HEK293 (cell line): Measurements from ENCODE around the gene STON2.

Experiments used
- CTCF ChIA-PET: fragments of 350-600 bp; formaldehyde crosslinking; extraction: SDS; loops from one replicate; lab custom pipeline; 2021; ENCODE audit warnings: antibody characterized with exemption; lab: Yijun Ruan, JAX
- POLR2A ChIA-PET: fragments of 300-600 bp; formaldehyde crosslinking; extraction: SDS; loops from one replicate; lab custom pipeline; 2020; ENCODE audit warnings: antibody characterized with exemption, inconsistent platforms; lab: Yijun Ruan, JAX
- H3K27ac ChIP-seq: fragments of 200-500 bp; sonication (Bioruptor generic); 2 replicates; pipeline ENCODE4 v1.5.1; 2014; ENCODE audit warnings: low read depth, low read length, control low read depth, inconsistent platforms; ENCODE audit errors: extremely low read depth
- H3K36me3 ChIP-seq, 2 experiments: fragments of 200-500 bp in 1 of 2; sonication (Bioruptor generic) in 1 of 2; 1 replicate in 1 of 2; 2 replicates in 1 of 2; pipeline ENCODE4 v1.5.1; 2014 to 2017; ENCODE audit warnings: inconsistent platforms in 2 of 2, low read length in 2 of 2; ENCODE audit not compliant: control insufficient read depth in 2 of 2, insufficient read depth in 1 of 2
- H3K4me1 ChIP-seq: fragments of 200-500 bp; sonication (Bioruptor generic); 2 replicates; pipeline ENCODE4 v1.5.1; 2014; ENCODE audit warnings: mild to moderate bottlenecking, low read length, inconsistent platforms; ENCODE audit not compliant: control insufficient read depth, insufficient read depth
- H3K4me3 ChIP-seq: 2 replicates; pipeline ENCODE4 v1.5.1; 2011; ENCODE audit warnings: low read depth, mild to moderate bottlenecking, control low read depth, low read length, moderate library complexity
- H3K9me3 ChIP-seq: fragments of 200-500 bp; sonication (Bioruptor generic); 2 replicates; pipeline ENCODE4 v1.5.1; 2014; ENCODE audit warnings: low read depth, low read length, inconsistent platforms; ENCODE audit not compliant: control insufficient read depth, insufficient read depth
- EGR2 ChIP-seq: fragments of 450-650 bp; formaldehyde crosslinking; IDR thresholded peaks from 2 replicates; pipeline ENCODE4 v1.5.1; 2016; ENCODE audit warnings: low read depth, missing biosample characterization, missing genetic modification characterization
- GLIS1 ChIP-seq: fragments of 450-650 bp; formaldehyde crosslinking; IDR thresholded peaks from 2 replicates; pipeline ENCODE4 v1.5.1; 2016; ENCODE audit warnings: missing biosample characterization, missing genetic modification characterization
- PRDM1 ChIP-seq: fragments of 450-650 bp; formaldehyde crosslinking; IDR thresholded peaks from 2 replicates; pipeline ENCODE4; 2016; ENCODE audit warnings: missing biosample characterization, missing genetic modification characterization
- SETDB1 ChIP-seq: IDR thresholded peaks from one replicate; pipeline ENCODE4 v1.6.1; 2017; ENCODE audit warnings: mild to moderate bottlenecking, low read length, moderate library complexity, mixed read lengths; ENCODE audit not compliant: insufficient read length
- SP7 ChIP-seq: fragments of 450-650 bp; formaldehyde crosslinking; IDR thresholded peaks from 2 replicates; pipeline ENCODE4 v1.5.1; 2016; ENCODE audit warnings: missing biosample characterization, missing genetic modification characterization
- ZFHX2 ChIP-seq: fragments of 450-650 bp; formaldehyde crosslinking; conservative IDR thresholded peaks from 2 replicates; pipeline ENCODE4 v1.5.1; 2016; ENCODE audit warnings: missing biosample characterization, missing genetic modification characterization
- ZFP41 ChIP-seq: fragments of 450-650 bp; formaldehyde crosslinking; IDR thresholded peaks from 2 replicates; pipeline ENCODE4 v1.5.1; 2016; ENCODE audit warnings: missing biosample characterization, missing genetic modification characterization, borderline replicate concordance
- ZNF112 ChIP-seq: fragments of 450-650 bp; formaldehyde crosslinking; IDR thresholded peaks from 2 replicates; pipeline ENCODE4 v1.5.0; 2017; ENCODE audit warnings: missing biosample characterization, missing genetic modification characterization
- ZNF114 ChIP-seq: fragments of 450-650 bp; formaldehyde crosslinking; IDR thresholded peaks from 2 replicates; pipeline ENCODE4 v1.5.0; 2017; ENCODE audit warnings: missing biosample characterization, missing genetic modification characterization
- ZNF146 ChIP-seq: fragments of 450-650 bp; formaldehyde crosslinking; IDR thresholded peaks from 2 replicates; pipeline ENCODE4 v1.5.1; 2016; ENCODE audit warnings: missing biosample characterization, missing genetic modification characterization
- ZNF155 ChIP-seq: fragments of 450-650 bp; formaldehyde crosslinking; IDR thresholded peaks from 2 replicates; pipeline ENCODE4 v1.5.1; 2016; ENCODE audit warnings: missing biosample characterization, missing genetic modification characterization
- ZNF248 ChIP-seq: fragments of 450-650 bp; formaldehyde crosslinking; IDR thresholded peaks from 2 replicates; pipeline ENCODE4 v1.5.1; 2017; ENCODE audit warnings: missing biosample characterization, missing genetic modification characterization
- ZNF302 ChIP-seq: fragments of 450-650 bp; formaldehyde crosslinking; IDR thresholded peaks from 2 replicates; pipeline ENCODE4 v1.5.1; 2016; ENCODE audit warnings: missing biosample characterization, missing genetic modification characterization, low read depth
- ZNF394 ChIP-seq: fragments of 450-650 bp; formaldehyde crosslinking; IDR thresholded peaks from 2 replicates; pipeline ENCODE4 v1.5.1; 2016; ENCODE audit warnings: missing biosample characterization, missing genetic modification characterization, mild to moderate bottlenecking, moderate library complexity, borderline replicate concordance
- ZNF529 ChIP-seq: fragments of 450-650 bp; formaldehyde crosslinking; IDR thresholded peaks from 2 replicates; pipeline ENCODE4 v1.5.1; 2017; ENCODE audit warnings: missing genetic modification characterization, missing biosample characterization; ENCODE audit not compliant: insufficient replicate concordance
- ZNF561 ChIP-seq: fragments of 450-650 bp; IDR thresholded peaks from 2 replicates; pipeline ENCODE4 v1.5.1; 2018; ENCODE audit warnings: missing biosample characterization, missing genetic modification characterization, borderline replicate concordance
- ZNF596 ChIP-seq: fragments of 450-650 bp; IDR thresholded peaks from 2 replicates; pipeline ENCODE4 v1.5.0; 2018; ENCODE audit warnings: missing biosample characterization, mild to moderate bottlenecking, missing genetic modification characterization, moderate library complexity
- TF ChIP-seq, protein P1 (sequence below): sonication (generic); formaldehyde crosslinking; IDR thresholded peaks from 2 replicates; pipeline ENCODE4 v1.8.1; 2022; ENCODE audit warnings: mild to moderate bottlenecking, moderate library complexity, missing genetic modification reagents
- TF ChIP-seq, protein P2 (sequence below): fragments of 450-650 bp; formaldehyde crosslinking; IDR thresholded peaks from 2 replicates; pipeline ENCODE4 v1.5.1; 2017; ENCODE audit warnings: missing biosample characterization, missing genetic modification characterization
- TF ChIP-seq, protein P3 (sequence below): fragments of 450-650 bp; formaldehyde crosslinking; IDR thresholded peaks from 2 replicates; pipeline ENCODE4 v1.5.1; 2017; ENCODE audit warnings: missing biosample characterization, missing genetic modification characterization
- TF ChIP-seq, protein P4 (sequence below): fragments of 450-650 bp; formaldehyde crosslinking; IDR thresholded peaks from 2 replicates; pipeline ENCODE4 v1.5.1; 2016; ENCODE audit warnings: missing biosample characterization, missing genetic modification characterization, borderline replicate concordance
- TF ChIP-seq, protein P5 (sequence below): fragments of 450-650 bp; IDR thresholded peaks from 2 replicates; pipeline ENCODE4 v1.5.1; 2018; ENCODE audit warnings: missing biosample characterization, mild to moderate bottlenecking, missing genetic modification characterization

Gene STON2

DNA sequence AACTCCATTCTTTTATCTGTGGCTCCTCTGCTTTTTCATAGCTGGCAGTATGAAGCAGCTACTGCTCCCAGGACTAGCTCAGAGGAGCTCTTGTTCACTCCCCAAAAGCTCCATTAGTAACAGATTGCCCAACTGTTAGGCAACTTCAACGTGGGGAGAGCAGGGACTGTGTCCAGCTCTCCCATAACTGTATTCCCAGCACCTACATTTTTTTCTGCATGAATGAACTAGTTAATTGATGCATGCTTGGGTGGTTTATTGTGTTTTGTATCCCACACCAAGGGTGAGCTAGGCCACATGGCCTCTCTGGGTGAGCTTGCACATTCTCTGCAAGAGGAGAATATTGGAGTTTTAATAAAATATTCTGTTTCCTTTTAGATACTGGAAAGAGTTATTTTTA lies 15.2 kb downstream of the STON2 start:
- no peaks in the 10 kb centered on the region for H3K36me3 ChIP-seq
- no peaks in the 10 kb centered on the region for H3K9me3 ChIP-seq
- no peak overlapping the region for H3K4me3 ChIP-seq
- ChIA-PET POLR2A (no interaction called here), CTCF (no interaction called here)
- TF ChIP-seq ZNF155 (no peak), ZNF394 (no peak), GLIS1 (tag by site-specific recombination) (peak; percentile 51; the same call in 1 of the 2 replicates), EGR2 (tag by site-specific recombination) (0 out of 2 replicates have a peak, but pooled peaks have one; percentile 28), ZNF302 (tag by site-specific recombination) (no peak), ZNF561 (no peak), ZNF146 (tag by site-specific recombination) (no peak), SP7 (tag by site-specific recombination) (0 out of 2 replicates have a peak, but pooled peaks have one; percentile 16), ZNF529 (no peak), ZFHX2 (tag by site-specific recombination) (peak; percentile 42; the same call in 1 of the 2 replicates), ZNF112 (no peak), SETDB1 (no peak), PRDM1 (tag by site-specific recombination) (no peak), ZNF248 (tag by site-specific recombination) (no peak), ZFP41 (tag by site-specific recombination) (no peak), ZNF114 (no peak), ZNF596 (no peak)
- TF ChIP-seq, protein P1, sequence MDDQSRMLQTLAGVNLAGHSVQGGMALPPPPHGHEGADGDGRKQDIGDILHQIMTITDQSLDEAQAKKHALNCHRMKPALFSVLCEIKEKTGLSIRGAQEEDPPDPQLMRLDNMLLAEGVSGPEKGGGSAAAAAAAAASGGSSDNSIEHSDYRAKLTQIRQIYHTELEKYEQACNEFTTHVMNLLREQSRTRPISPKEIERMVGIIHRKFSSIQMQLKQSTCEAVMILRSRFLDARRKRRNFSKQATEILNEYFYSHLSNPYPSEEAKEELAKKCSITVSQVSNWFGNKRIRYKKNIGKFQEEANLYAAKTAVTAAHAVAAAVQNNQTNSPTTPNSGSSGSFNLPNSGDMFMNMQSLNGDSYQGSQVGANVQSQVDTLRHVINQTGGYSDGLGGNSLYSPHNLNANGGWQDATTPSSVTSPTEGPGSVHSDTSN (CRISPR knock-in tag) = no peak
- TF ChIP-seq, protein P2, sequence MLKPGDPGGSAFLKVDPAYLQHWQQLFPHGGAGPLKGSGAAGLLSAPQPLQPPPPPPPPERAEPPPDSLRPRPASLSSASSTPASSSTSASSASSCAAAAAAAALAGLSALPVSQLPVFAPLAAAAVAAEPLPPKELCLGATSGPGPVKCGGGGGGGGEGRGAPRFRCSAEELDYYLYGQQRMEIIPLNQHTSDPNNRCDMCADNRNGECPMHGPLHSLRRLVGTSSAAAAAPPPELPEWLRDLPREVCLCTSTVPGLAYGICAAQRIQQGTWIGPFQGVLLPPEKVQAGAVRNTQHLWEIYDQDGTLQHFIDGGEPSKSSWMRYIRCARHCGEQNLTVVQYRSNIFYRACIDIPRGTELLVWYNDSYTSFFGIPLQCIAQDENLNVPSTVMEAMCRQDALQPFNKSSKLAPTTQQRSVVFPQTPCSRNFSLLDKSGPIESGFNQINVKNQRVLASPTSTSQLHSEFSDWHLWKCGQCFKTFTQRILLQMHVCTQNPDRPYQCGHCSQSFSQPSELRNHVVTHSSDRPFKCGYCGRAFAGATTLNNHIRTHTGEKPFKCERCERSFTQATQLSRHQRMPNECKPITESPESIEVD = peak; percentile 63
- TF ChIP-seq, protein P3, sequence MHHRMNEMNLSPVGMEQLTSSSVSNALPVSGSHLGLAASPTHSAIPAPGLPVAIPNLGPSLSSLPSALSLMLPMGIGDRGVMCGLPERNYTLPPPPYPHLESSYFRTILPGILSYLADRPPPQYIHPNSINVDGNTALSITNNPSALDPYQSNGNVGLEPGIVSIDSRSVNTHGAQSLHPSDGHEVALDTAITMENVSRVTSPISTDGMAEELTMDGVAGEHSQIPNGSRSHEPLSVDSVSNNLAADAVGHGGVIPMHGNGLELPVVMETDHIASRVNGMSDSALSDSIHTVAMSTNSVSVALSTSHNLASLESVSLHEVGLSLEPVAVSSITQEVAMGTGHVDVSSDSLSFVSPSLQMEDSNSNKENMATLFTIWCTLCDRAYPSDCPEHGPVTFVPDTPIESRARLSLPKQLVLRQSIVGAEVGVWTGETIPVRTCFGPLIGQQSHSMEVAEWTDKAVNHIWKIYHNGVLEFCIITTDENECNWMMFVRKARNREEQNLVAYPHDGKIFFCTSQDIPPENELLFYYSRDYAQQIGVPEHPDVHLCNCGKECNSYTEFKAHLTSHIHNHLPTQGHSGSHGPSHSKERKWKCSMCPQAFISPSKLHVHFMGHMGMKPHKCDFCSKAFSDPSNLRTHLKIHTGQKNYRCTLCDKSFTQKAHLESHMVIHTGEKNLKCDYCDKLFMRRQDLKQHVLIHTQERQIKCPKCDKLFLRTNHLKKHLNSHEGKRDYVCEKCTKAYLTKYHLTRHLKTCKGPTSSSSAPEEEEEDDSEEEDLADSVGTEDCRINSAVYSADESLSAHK (tag by site-specific recombination) = no peak
- TF ChIP-seq, protein P4, sequence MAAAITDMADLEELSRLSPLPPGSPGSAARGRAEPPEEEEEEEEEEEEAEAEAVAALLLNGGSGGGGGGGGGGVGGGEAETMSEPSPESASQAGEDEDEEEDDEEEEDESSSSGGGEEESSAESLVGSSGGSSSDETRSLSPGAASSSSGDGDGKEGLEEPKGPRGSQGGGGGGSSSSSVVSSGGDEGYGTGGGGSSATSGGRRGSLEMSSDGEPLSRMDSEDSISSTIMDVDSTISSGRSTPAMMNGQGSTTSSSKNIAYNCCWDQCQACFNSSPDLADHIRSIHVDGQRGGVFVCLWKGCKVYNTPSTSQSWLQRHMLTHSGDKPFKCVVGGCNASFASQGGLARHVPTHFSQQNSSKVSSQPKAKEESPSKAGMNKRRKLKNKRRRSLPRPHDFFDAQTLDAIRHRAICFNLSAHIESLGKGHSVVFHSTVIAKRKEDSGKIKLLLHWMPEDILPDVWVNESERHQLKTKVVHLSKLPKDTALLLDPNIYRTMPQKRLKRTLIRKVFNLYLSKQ (tag by site-specific recombination) = no peak
- TF ChIP-seq, protein P5, sequence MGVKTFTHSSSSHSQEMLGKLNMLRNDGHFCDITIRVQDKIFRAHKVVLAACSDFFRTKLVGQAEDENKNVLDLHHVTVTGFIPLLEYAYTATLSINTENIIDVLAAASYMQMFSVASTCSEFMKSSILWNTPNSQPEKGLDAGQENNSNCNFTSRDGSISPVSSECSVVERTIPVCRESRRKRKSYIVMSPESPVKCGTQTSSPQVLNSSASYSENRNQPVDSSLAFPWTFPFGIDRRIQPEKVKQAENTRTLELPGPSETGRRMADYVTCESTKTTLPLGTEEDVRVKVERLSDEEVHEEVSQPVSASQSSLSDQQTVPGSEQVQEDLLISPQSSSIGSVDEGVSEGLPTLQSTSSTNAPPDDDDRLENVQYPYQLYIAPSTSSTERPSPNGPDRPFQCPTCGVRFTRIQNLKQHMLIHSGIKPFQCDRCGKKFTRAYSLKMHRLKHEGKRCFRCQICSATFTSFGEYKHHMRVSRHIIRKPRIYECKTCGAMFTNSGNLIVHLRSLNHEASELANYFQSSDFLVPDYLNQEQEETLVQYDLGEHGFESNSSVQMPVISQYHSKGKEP (tag by site-specific recombination) = peak; percentile 87
- H3K27ac ChIP-seq = no peak overlapping the region
- 0 out of 2 replicates have a peak, but pooled peaks cover 3% of the 10 kb centered on the region for H3K4me1 ChIP-seq
